Measurements from ENCODE around the gene SCN5A. TPM values are rescaled to one million over a fixed set of nuclear protein-coding genes. Genes with fewer than 3 reads are reported as not detected.

Gene SCN5A
- total RNA-seq, 1 donor from 2014 or later = 1.4 TPM

GRCh38 chr3:38588995-38589937, 60.2 kb downstream of the SCN5A start:
- peaks cover 3% of the 10 kb centered on the region for H3K9me3 Mint-ChIP-seq
- H3K4me3 Mint-ChIP-seq = no peak overlapping the region
- no peak for TF ChIP-seq CTCF (IDR thresholded peaks at IDR 0.05; ENCODE audit: unreplicated experiment)
- H3K27ac Mint-ChIP-seq = no peak overlapping the region
- H3K36me3 Mint-ChIP-seq = no peaks in the 10 kb centered on the region
- peak; percentile 10 to 33 for DNase-seq (ENCODE audit: low spot score in 2 of 2, unreplicated experiment in 2 of 2)
- no peaks in the 10 kb centered on the region for H3K4me1 Mint-ChIP-seq
- H3K27me3 Mint-ChIP-seq (ENCODE audit: low read depth) = peaks cover 28% of the 10 kb centered on the region

- DNase-seq (ENCODE audit: low spot score in 2 of 2, unreplicated experiment in 2 of 2) = peak; percentile 3 to 27
- TF ChIP-seq CTCF (IDR thresholded peaks at IDR 0.05; ENCODE audit: unreplicated experiment) = no peak
- Mint-ChIP-seq H3K27me3 (ENCODE audit: low read depth) (peaks cover 24% of the 10 kb centered on the region), H3K36me3 (no peaks in the 10 kb centered on the region), H3K9me3 (no peaks in the 10 kb centered on the region), H3K4me3 (no peak overlapping the region), H3K4me1 (no peaks in the 10 kb centered on the region), H3K27ac (no peak overlapping the region)
These were observed 61.0 kb downstream of the SCN5A start for GRCh38 chr3:38588371-38588971.

GRCh38 chr3:38587548-38588131, 61.8 kb downstream of the SCN5A start:
- Mint-ChIP-seq H3K36me3 (no peaks in the 10 kb centered on the region), H3K4me3 (no peak overlapping the region), H3K9me3 (no peaks in the 10 kb centered on the region), H3K27ac (no peak overlapping the region), H3K27me3 (ENCODE audit: low read depth) (peaks cover 24% of the 10 kb centered on the region), H3K4me1 (peaks cover 5% of the 10 kb centered on the region)
- peak; percentile 6 to 31 for DNase-seq (ENCODE audit: low spot score in 2 of 2, unreplicated experiment in 2 of 2)
- TF ChIP-seq CTCF (IDR thresholded peaks at IDR 0.05; ENCODE audit: unreplicated experiment) = no peak

GRCh38 chr3:38586546-38587520, 62.7 kb downstream of the SCN5A start:
- Mint-ChIP-seq H3K4me1 (peaks cover 5% of the 10 kb centered on the region), H3K27ac (no peak overlapping the region), H3K36me3 (no peaks in the 10 kb centered on the region), H3K27me3 (ENCODE audit: low read depth) (peaks cover 22% of the 10 kb centered on the region), H3K9me3 (no peaks in the 10 kb centered on the region), H3K4me3 (no peak overlapping the region)
- TF ChIP-seq CTCF (IDR thresholded peaks at IDR 0.05; ENCODE audit: unreplicated experiment) = no peak
- peak; percentile 5 to 12 for DNase-seq (ENCODE audit: low spot score in 2 of 2, unreplicated experiment in 2 of 2)

All from mesothelial cell of epicardium (in vitro differentiated cells).